HG03175 (cell line): Measurements from ENCODE around the gene SIAH1.
"Not testable (repeated sequence)": the region's sequence is repeated elsewhere in the genome, so short reads cannot be mapped to it uniquely, and the experiment has no call there.

ENCODE experiments used
- ATAC-seq: cut with Tn5 transposase; IDR thresholded peaks from one replicate; pipeline ENCODE4 v1.9.1; 2021; ENCODE audit warnings: mild to moderate bottlenecking, moderate library complexity; ENCODE audit not compliant: unreplicated experiment

Gene SIAH1

GRCh38 chr16:48385253-48386150 lies at the start of gene SIAH1:
SIAH1 (minus strand) TSS chr16:48385413; CDS start chr16:48362428, 22,985 bp downstream.
- peak; percentile 66 for ATAC-seq

GRCh38 chr16:48434653-48435317 lies 49.6 kb upstream of the SIAH1 start:
- no peak for ATAC-seq

- no peak for ATAC-seq
These were observed 48.8 kb upstream of the SIAH1 start for GRCh38 chr16:48433850-48434530.

- no peak for ATAC-seq
These were observed 48.1 kb upstream of the SIAH1 start for GRCh38 chr16:48433116-48433849.

GRCh38 chr16:48432136-48432535 lies 46.9 kb upstream of the SIAH1 start:
- ATAC-seq, result peak; percentile 88

GRCh38 chr16:48430890-48431289 lies 45.7 kb upstream of the SIAH1 start:
- ATAC-seq, result no peak

GRCh38 chr16:48426244-48427141 lies 41.3 kb upstream of the SIAH1 start:
- no peak for ATAC-seq

GRCh38 chr16:48422537-48422936 lies 37.3 kb upstream of the SIAH1 start:
- no peak for ATAC-seq

- no peak for ATAC-seq
These were observed 36.5 kb upstream of the SIAH1 start for GRCh38 chr16:48421741-48422140.

GRCh38 chr16:48420437-48420836 lies 35.2 kb upstream of the SIAH1 start:
- no peak for ATAC-seq

- not testable (repeated sequence) for ATAC-seq
These were observed 31.4 kb upstream of the SIAH1 start for GRCh38 chr16:48416617-48417016.

- no peak for ATAC-seq
These were observed 28.1 kb upstream of the SIAH1 start for GRCh38 chr16:48413272-48413671.

GRCh38 chr16:48409839-48410632 lies 24.8 kb upstream of the SIAH1 start:
- ATAC-seq, result no peak

GRCh38 chr16:48408688-48409087 lies 23.5 kb upstream of the SIAH1 start:
- no peak for ATAC-seq

- ATAC-seq, result no peak
These were observed 20.7 kb upstream of the SIAH1 start for GRCh38 chr16:48405907-48406306.

- ATAC-seq, result no peak
These were observed 19.9 kb upstream of the SIAH1 start for GRCh38 chr16:48405153-48405552.

GRCh38 chr16:48402547-48402946 lies 17.3 kb upstream of the SIAH1 start:
- not testable (repeated sequence) for ATAC-seq

GRCh38 chr16:48395375-48395774 lies 10.2 kb upstream of the SIAH1 start:
- ATAC-seq, result no peak

GRCh38 chr16:48394355-48394703 lies 9.1 kb upstream of the SIAH1 start:
- ATAC-seq, result no peak
